ENCODE results near the gene TXNDC9.
"Not testable (repeated sequence)": the region's sequence is repeated elsewhere in the genome, so short reads cannot be mapped to it uniquely, and the experiment has no call there.

TXNDC9 gene

DNA sequence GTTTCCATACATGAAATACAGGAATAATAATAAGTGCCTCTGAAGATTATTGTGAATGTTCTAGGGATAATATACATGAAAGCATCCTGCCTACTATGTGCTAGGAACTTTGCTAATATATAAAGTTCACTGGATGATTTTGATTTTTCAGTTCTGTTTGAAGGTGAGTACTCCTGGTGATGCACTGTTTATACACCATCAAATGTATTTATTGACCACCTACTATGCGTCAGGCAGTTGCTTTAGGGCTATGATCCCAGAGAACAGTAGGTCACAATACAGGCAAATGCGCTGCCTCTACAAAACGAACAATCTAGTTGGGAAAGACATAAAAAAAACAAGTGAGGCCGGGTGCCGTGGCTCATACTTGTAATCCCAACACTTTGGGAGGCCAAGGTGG is 10.7 kb downstream of the TXNDC9 start:
- no peak for DNase-seq (ENCODE audit: low spot score)

DNA sequence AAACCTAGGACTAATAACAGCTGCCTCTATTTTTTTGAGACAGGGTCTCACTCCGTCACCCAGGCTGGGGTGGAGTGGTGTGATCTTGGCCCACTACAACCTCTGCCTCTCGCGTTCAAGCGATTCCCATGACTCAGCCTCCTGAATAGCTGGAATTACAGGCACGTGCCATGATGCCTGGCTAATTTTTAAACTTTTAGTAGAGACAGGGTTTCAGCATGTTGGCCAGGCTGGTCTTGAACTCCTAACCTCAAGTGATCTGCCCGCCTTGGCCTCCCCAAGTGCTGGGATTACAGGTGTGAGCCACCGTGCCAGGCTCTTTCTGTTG is 18.3 kb downstream of the TXNDC9 start:
- not testable (repeated sequence) for DNase-seq (ENCODE audit: low spot score)

DNA sequence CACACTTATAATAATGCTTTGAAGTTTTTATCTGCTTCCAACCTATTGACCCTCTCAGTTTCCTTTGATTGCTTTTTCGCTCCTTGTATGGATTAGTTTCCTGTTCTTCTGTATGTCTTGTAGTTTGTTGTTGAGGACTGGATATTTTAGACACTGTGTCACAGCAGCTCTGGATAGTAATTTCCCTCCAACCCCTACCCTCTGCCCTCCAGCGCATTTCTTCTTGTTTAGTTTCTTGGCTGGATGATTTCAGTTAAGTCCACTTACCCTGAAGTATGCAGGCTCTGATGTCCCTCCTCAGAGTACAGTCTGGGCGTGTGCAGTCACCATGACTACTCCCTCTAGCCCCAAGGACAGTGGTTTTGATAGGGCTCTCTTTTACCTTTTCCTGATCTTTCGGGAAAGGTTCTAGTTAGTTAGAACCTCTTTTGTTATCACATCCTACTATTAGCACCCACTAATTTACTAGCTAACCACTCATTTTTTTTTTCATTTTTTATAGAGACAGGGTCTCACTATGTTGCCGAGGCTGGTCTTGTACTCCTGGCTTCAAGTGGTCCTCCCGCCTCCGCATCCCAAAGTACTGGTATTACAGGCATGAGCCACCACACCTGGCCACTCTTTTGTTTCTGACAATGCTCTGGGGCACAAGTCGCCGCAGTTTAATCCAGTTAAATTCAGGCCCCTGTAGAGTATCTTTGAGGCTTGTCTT is 18.8 kb downstream of the TXNDC9 start:
- no peak for DNase-seq (ENCODE audit: low spot score)

DNA sequence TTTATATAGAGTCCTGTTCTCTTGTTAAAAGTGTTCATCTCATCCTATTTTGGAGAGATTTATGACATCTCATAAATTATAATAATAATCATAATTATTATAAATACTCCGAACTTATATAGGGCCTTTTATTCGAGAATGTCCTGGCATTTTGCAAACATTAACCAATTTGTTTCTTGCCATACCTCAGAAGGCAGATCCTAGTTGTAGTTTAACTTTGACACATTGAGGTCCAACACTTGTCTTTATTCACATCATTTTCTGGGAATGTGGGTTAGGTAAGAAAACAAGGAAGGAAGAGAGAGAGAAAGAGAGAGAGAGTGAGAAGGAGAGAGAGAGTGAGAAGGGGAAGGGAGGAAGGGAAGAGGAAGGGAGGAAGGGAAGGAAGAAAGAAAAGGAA is 35.0 kb downstream of the TXNDC9 start, which contains the start of gene LYG1:
Gene LYG1 (minus strand): TSS at position 101 of the 400 bp plus-strand sequence. CDS start 5,527 bp downstream, outside the sequence.
- DNase-seq (ENCODE audit: low spot score): not testable (repeated sequence)

DNA sequence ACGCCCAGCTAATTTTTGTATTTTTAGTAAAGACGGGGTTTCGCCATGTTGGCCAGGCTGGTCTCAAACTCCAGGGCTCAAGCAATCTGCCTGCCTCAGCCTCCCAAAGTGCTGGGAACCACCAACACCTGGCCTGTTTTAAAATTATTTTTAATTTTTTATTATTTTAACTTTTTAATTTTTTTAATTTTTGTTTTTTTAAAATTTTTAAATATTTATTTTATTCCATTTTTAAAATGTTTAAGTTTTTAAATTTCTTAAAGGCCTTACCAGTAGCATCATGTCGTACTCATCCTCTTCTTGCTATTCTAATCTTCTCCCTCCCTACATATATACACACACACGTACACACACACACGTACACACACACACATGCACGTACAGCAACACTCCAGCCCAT is 36.6 kb downstream of the TXNDC9 start:
- DNase-seq (ENCODE audit: low spot score): no peak

DNA sequence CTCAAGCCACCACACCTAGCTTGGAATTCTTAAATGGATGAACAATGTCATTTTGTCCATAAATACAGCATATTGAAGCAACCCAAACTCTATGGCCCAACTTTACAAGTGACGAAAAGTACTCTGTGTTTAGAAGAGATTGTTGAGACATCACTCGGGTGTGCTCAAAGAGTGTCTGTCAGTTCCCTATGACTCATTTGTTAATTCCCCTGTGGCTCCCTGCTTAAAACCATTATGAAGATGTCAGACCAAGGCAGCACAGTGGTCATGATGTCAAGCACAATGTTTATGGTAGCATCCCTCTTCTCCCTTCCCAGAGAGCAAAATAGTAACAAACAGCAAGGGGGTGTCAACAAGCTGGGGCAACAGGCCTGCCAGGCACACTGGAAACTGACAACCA is 38.1 kb downstream of the TXNDC9 start:
- DNase-seq (ENCODE audit: low spot score): no peak

DNA sequence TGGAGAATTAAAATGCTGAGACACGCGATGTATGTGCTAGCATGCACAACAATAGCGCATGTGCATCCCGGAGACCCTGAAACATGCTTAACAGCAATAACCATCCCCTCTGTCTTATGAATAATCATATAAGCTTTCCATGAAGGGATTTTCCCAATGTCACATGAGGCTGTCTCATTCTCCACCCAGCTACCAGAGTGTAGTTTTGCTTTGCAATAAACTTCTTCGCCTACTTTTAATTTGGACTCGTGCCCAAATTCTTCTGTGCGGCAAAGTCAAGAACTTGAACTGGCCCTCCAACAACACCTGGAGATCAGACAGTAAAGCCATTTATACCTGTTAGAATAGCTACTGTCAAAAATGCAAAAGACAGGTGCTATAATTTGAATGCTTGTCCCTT is 50.6 kb downstream of the TXNDC9 start:
- DNase-seq (ENCODE audit: low spot score): no peak

DNA sequence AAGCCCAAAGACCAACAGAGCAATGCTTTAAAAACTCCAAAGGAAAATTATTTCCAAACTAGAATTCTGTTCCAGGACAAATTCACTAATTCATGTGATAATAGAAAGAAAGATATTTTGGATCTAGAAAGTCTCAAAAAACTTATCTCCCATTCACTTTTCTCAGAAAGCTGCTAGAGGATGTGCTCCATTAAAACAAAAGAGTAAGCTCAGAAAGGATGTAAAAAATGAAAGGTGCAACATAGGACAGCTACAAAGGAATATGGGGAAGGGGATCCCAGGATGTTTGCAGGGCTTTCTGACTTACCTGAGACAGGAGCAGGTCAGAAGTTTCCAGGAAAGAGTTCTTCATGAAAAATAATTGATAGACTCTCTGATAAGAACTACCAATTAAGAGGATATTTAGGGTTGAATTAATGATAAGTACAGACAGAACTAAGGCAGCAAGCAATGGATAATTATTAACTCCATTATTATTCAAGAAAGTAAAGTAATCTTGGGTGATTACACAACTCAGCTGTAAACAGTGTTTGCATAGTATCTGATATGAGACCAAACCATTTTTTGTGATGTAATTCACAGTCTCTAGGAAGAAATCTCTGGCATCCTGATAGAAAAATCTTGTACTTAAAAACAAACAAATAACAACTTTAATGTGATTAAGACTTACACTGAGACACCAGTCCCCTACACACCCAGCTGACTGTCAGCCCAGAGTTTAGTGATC is 56.0 kb downstream of the TXNDC9 start:
- DNase-seq (ENCODE audit: low spot score): no peak

DNA sequence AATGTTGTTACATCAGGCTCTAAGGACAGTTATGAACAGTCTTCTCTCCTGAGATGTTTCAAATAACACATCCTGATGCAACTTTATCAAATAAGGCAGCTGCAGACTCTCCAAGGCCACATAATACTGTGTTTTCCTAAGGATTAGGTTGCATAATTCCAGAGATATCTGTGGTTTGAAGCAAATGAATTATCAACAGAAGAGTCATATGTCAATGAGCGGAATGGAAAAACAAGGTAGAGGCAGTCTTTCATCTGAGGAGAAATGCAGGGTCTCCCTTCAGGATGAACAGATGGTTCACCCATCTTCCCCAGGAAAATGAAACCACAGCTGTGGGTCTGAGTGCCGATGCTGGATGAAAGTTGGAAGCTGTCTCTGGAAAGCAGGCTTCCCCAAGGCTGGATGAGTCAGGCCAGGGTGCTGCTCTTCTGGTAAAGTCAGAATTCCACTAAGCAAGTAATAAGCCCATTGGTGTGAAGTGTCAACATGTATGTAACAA is 57.3 kb downstream of the TXNDC9 start:
- DNase-seq (ENCODE audit: low spot score): no peak

DNA sequence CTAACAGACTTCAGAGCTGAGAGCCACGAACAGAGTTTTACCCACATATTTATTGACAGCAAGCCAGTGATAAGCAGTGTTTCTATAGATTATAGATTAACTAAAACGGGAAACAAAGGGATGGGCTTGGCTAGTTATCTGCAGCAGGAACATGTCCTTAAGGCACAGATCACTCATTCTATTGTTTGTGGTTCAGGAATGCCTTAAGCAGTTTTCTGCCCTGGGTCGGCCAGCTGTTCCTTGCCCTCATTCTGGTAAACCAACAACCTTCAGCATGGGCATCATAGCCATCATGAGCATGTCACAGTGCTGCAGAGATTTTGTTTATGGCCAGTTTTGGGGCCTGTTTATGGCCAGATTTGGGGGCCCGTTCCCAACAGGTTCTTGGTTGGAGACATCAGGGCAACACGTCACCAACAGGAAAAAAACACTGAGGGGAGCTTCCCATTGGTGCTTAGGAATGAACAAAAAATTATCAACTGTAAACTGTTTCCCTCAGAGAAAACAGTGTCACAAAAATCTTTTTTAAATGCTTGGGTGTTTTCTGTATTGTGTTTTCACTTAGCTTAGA is 57.9 kb downstream of the TXNDC9 start:
- DNase-seq (ENCODE audit: low spot score): not testable (repeated sequence)

DNA sequence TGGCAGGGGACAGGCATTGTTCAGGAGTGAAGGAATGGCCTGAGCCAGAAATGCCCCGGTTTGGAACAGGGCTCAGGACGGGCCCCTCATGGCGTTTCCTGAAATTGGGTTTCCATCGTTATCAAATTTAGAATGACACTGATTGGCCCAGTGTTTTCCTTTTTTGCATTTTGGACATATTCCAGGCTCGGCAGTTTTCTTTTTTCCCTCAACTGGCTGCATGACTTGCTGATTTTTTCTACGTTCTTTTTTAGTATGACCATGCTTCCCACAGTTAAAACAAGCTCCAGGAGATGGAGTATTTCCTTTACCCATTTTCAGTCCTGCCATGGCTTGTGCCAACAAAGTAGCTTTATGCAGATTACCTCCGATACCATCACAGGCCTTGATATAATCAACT is 60.3 kb downstream of the TXNDC9 start:
- DNase-seq (ENCODE audit: low spot score): no peak
